Diencephalon (tissue), 1 donor: Measurements from ENCODE around the gene ARPC1B. TPM values are rescaled to one million over a fixed set of nuclear protein-coding genes. Genes with fewer than 3 reads are reported as not detected.

Experiments
- total RNA-seq: library from RNA; depleted of rRNA; stranded (reverse); fragments of >200 nt; gene quantifications from one replicate; pipeline ENCODE4 v1.2.3, GENCODE V29; 2014

The ARPC1B gene
- total RNA-seq: 22.6 TPM

GRCh38 chr7:99374111-99375064, at the start of gene ARPC1B:
TSS of gene ARPC1B (plus strand) at chr7:99374730. CDS start at chr7:99385715, 10,985 bp downstream.

DNA sequence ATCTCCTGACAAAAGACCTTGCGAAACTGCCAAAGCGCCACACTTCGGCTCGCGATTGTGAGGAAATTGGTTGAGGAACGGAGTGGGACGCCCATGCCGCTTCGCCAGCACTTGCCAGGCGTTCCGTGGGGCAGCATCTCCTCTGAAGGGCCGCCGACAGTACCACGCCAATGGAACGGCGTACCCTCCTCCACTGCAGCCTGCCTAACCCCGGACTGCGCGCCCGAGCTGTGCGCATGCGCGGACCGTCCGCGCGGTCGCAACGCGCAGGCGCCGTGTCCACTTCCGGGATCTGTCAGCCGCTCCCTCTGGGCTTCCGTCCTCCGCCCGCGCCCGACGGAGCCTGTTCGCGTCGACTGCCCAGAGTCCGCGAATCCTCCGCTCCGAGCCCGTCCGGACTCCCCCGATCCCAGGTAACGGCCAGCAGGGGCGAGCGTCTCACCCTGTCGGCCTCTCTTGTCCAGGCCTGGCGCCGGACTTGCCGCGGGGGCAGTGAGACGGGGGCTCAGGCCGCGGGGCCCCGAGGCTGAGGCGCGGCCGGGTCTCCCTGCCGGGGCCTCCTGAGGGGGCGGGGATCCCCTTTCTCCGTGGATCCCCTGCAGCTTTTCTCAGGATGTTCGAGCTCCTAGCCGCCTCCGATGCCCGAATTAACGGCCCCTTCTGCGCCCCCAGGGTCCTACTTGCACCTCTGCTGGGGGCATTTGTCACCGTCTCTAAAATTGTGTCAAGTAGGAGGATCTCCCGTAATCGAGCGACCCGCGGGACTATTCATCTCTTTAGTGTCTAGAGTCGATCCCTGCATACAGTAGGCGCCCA, 48.7 kb upstream of the ARPC1B start, which contains the start of gene ARPC1A:
ARPC1A (plus strand) TSS at position 307 of the 816 bp plus-strand sequence. CDS start 7,456 bp downstream, outside the sequence.

DNA sequence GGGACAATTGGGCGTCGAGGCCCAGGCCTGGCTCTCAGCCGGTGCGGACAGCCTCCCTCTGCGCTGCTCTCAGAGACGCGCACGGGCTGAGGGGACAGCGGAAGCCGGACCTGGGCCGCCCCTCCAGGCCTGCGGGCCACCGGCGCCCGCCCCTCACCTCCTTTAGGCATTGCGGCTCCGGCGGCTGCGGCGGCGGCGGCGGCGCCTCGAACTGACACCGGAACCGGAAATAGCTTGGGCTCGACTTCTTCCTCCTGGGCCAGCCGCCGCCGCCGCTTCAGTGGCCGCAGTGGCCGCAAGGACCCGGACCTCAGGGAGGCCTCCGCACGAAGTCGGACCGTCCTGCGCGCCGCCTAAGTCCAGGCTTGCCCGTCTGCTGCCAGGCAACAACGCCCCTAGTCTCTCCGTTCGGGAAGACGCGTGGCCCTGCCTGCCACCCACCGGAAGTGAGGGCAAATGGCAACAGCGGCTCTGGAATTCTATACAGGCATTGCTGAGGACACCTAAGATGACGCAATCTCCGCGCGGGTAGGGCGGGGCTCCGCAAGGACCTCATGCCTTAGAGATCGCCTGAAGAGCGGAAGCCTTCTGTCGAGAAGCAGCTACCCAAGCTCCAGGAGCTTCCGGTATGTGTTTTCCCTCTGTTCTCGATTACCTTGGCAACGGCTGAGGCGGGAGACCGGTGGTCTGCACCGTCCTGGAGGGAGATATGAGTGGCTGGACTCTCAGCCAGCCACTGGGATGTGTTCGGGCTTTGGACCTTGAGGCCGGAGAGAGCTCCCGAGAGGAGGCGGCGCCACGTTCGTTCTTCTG, 34.1 kb downstream of the ARPC1B start, which contains the start of the genes BUD31 and PDAP1:
BUD31 (plus strand) TSS at position 591 of the 813 bp plus-strand sequence. CDS start 2,124 bp downstream, outside the sequence.
PDAP1 (minus strand) TSS at position 219 of the 813 bp plus-strand sequence; CDS start at position 170, 49 bp downstream.

DNA sequence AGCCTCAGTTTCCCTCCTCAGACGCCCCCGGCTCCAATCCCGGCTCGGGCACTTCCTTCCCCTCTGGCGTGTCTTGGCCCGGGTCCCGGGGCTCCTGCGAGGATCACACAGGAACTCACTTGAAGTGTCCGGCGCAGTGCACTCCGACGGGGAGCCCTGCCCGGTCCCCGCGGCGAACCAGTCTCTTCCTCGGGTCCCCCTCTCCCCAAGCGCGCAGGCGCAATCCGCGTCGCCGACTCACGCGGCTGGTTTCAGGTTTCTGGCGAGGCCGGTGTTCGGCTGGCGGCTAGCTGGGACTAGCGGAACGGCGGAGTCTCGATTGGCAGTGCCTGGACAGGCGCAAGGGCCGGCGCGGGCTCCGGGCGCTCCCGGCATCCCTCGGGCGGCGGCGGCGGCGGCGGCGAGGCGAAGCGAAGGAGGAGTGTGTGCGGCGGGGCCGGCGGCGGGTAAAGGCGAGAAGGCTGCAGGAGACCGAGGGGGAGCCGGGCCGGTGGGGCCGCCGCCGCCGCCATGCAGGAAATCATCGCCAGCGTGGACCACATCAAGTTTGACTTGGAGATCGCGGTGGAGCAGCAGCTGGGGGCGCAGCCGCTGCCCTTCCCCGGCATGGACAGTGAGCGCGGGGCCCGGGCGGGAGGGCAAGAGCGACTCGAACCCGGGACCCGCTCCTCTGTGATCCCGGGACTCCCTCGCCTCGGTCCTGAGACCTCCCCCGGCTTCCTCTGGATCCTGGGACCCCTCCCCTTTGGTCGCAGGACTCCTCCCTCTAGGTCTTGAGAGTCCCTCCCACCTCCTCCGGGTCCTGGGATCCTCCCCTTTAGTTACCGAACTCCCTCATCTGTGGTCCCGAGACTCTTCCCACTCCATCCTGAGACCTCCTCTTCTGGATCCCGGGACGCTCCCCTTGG, 64.3 kb downstream of the ARPC1B start, which contains the start of the genes CPSF4 and PTCD1:
CPSF4 (plus strand) TSS at position 371 of the 908 bp plus-strand sequence; CDS start at position 511, 140 bp downstream.
PTCD1 (minus strand) TSS at position 226 of the 908 bp plus-strand sequence. CDS start 3,556 bp downstream, outside the sequence.

Other genes with a start within 250 kb of the ARPC1B start
- 33.2 TPM for gene SMURF1, start 230.6 kb upstream of the ARPC1B start, total RNA-seq
- gene KPNA7, start 166.6 kb upstream of the ARPC1B start, total RNA-seq: not detected
- not detected for gene MYH16, start 101.9 kb upstream of the ARPC1B start, total RNA-seq
- gene ARPC1A, start 48.8 kb upstream of the ARPC1B start, total RNA-seq: 99.9 TPM
- gene PDAP1, start 33.9 kb downstream of the ARPC1B start, total RNA-seq: 25.8 TPM
- 84.4 TPM for gene BUD31, start 34.2 kb downstream of the ARPC1B start, total RNA-seq
- 7.2 TPM for gene PTCD1, start 64.1 kb downstream of the ARPC1B start, total RNA-seq
- gene CPSF4, start 64.2 kb downstream of the ARPC1B start, total RNA-seq: 27.0 TPM
- gene ATP5MF, start 91.4 kb downstream of the ARPC1B start, total RNA-seq: 348 TPM
- 26.5 TPM for gene ZNF789, start 98.2 kb downstream of the ARPC1B start, total RNA-seq
- 28.8 TPM for gene ZNF394, start 125.6 kb downstream of the ARPC1B start, total RNA-seq
- 16.8 TPM for gene ZKSCAN5, start 129.9 kb downstream of the ARPC1B start, total RNA-seq
- 17.5 TPM for gene FAM200A, start 177.4 kb downstream of the ARPC1B start, total RNA-seq
- gene ZNF655, start 183.9 kb downstream of the ARPC1B start, total RNA-seq: 88.3 TPM
- 0.23 TPM for gene TMEM225B, start 223.5 kb downstream of the ARPC1B start, total RNA-seq
- gene ZSCAN25, start 242.2 kb downstream of the ARPC1B start, total RNA-seq: 14.8 TPM